ENCODE measurements around the gene TSPAN9. TPM values are rescaled to one million over a fixed set of nuclear protein-coding genes. Genes with fewer than 3 reads are reported as not detected.

The TSPAN9 gene
- total and polyA plus RNA-seq, 4 donors = 7.1 to 50.6 (median 35.5) TPM

- Histone ChIP-seq H3K36me3 (ENCODE audit: control insufficient read depth in 1 of 2, insufficient read depth in 2 of 2, low read length in 1 of 2) (no peaks in the 10 kb centered on the region), H3K27ac (ENCODE audit: low read depth in 1 of 2, low read length in 2 of 2) (no peak overlapping the region), H3K4me3 (ENCODE audit: low read length in 2 of 2) (no peak overlapping the region), H3K9me3 (ENCODE audit: control insufficient read depth, low read length) (no peaks in the 10 kb centered on the region), H3K27me3 (ENCODE audit: control insufficient read depth in 1 of 2, insufficient read depth in 2 of 2, low read length in 1 of 2) (no peaks in the 10 kb centered on the region), H3K4me1 (ENCODE audit: control insufficient read depth in 1 of 2, insufficient read depth in 2 of 2, low read length in 2 of 2) (no peaks in the 10 kb centered on the region)
- ATAC-seq (ENCODE audit: low FRiP score) (no peak), DNase-seq (peak in 1 of 2 donors; percentile 46)
- intact Hi-C loops (cut with DNase I) = no loop called here
- WGBS, 2 donors = 64 to 67% methylated on average over 8 of the region's 8 CpGs
These were observed 29.2 kb upstream of the TSPAN9 start for GRCh38 chr12:3047961-3048360.

- no peak for ATAC-seq (ENCODE audit: low FRiP score)
- no peak overlapping the region for H3K27ac ChIP-seq (ENCODE audit: low read depth in 1 of 2, low read length in 2 of 2)
- H3K4me1 ChIP-seq (ENCODE audit: control insufficient read depth in 1 of 2, insufficient read depth in 2 of 2, low read length in 2 of 2) = no peaks in the 10 kb centered on the region
- no peaks in the 10 kb centered on the region for H3K36me3 ChIP-seq (ENCODE audit: control insufficient read depth in 1 of 2, insufficient read depth in 2 of 2, low read length in 1 of 2)
- H3K27me3 ChIP-seq (ENCODE audit: control insufficient read depth in 1 of 2, insufficient read depth in 2 of 2, low read length in 1 of 2) = no peaks in the 10 kb centered on the region
- DNase-seq = peak in 1 of 2 donors; percentile 26
- WGBS, 2 donors = 93 to 96% methylated on average over 4 of the region's 4 CpGs
- intact Hi-C loops (cut with DNase I) = no loop called here
- no peaks in the 10 kb centered on the region for H3K9me3 ChIP-seq (ENCODE audit: control insufficient read depth, low read length)
- no peak overlapping the region for H3K4me3 ChIP-seq (ENCODE audit: low read length in 2 of 2)
These were observed 28.6 kb upstream of the TSPAN9 start for GRCh38 chr12:3048540-3048939.

GRCh38 chr12:3049176-3049575, 28.0 kb upstream of the TSPAN9 start:
- H3K4me3 ChIP-seq (ENCODE audit: low read length in 2 of 2) = no peak overlapping the region
- intact Hi-C loops (cut with DNase I) = no loop called here
- ATAC-seq (ENCODE audit: low FRiP score) (no peak), DNase-seq (peak in 1 of 2 donors; percentile 30)
- WGBS, 2 donors = 77 to 84% methylated on average over 9 of the region's 9 CpGs
- H3K36me3 ChIP-seq (ENCODE audit: control insufficient read depth in 1 of 2, insufficient read depth in 2 of 2, low read length in 1 of 2) = no peaks in the 10 kb centered on the region
- no peak overlapping the region for H3K27ac ChIP-seq (ENCODE audit: low read depth in 1 of 2, low read length in 2 of 2)
- H3K27me3 ChIP-seq (ENCODE audit: control insufficient read depth in 1 of 2, insufficient read depth in 2 of 2, low read length in 1 of 2) = no peaks in the 10 kb centered on the region
- H3K9me3 ChIP-seq (ENCODE audit: control insufficient read depth, low read length) = no peaks in the 10 kb centered on the region
- H3K4me1 ChIP-seq (ENCODE audit: control insufficient read depth in 1 of 2, insufficient read depth in 2 of 2, low read length in 2 of 2) = no peaks in the 10 kb centered on the region

- Histone ChIP-seq H3K27ac (ENCODE audit: low read depth in 1 of 2, low read length in 2 of 2) (no peak overlapping the region), H3K27me3 (ENCODE audit: control insufficient read depth in 1 of 2, insufficient read depth in 2 of 2, low read length in 1 of 2) (no peaks in the 10 kb centered on the region), H3K4me1 (ENCODE audit: control insufficient read depth in 1 of 2, insufficient read depth in 2 of 2, low read length in 2 of 2) (no peaks in the 10 kb centered on the region), H3K36me3 (ENCODE audit: control insufficient read depth in 1 of 2, insufficient read depth in 2 of 2, low read length in 1 of 2) (no peaks in the 10 kb centered on the region), H3K4me3 (ENCODE audit: low read length in 2 of 2) (no peak overlapping the region), H3K9me3 (ENCODE audit: control insufficient read depth, low read length) (no peaks in the 10 kb centered on the region)
- 58 to 72% methylated on average over 11 of the region's 11 CpGs for WGBS, 2 donors
- peak in 1 of 2 donors; percentile 39 for DNase-seq
- no peak for ATAC-seq (ENCODE audit: low FRiP score)
- intact Hi-C loops (cut with DNase I) = no loop called here
These were observed 27.4 kb upstream of the TSPAN9 start for GRCh38 chr12:3049611-3050249.

- Histone ChIP-seq H3K27ac (ENCODE audit: low read depth in 1 of 2, low read length in 2 of 2) (no peak overlapping the region), H3K9me3 (ENCODE audit: control insufficient read depth, low read length) (no peaks in the 10 kb centered on the region), H3K4me3 (ENCODE audit: low read length in 2 of 2) (no peak overlapping the region), H3K27me3 (ENCODE audit: control insufficient read depth in 1 of 2, insufficient read depth in 2 of 2, low read length in 1 of 2) (no peaks in the 10 kb centered on the region), H3K36me3 (ENCODE audit: control insufficient read depth in 1 of 2, insufficient read depth in 2 of 2, low read length in 1 of 2) (no peaks in the 10 kb centered on the region), H3K4me1 (ENCODE audit: control insufficient read depth in 1 of 2, insufficient read depth in 2 of 2, low read length in 2 of 2) (no peaks in the 10 kb centered on the region)
- intact Hi-C loops (cut with DNase I) = no loop called here
- DNase-seq (peak in 1 of 2 donors; percentile 19), ATAC-seq (ENCODE audit: low FRiP score) (no peak)
- WGBS, 2 donors = 85 to 94% methylated on average over 7 of the region's 7 CpGs
These were observed 22.8 kb upstream of the TSPAN9 start for GRCh38 chr12:3054374-3054773.

GRCh38 chr12:3055026-3055703, 22.0 kb upstream of the TSPAN9 start:
- WGBS, 2 donors = 53 to 69% methylated on average over 12 of the region's 12 CpGs
- DNase-seq (peak in 1 of 2 donors; percentile 21), ATAC-seq (ENCODE audit: low FRiP score) (peak; percentile 28)
- H3K4me1 ChIP-seq (ENCODE audit: control insufficient read depth in 1 of 2, insufficient read depth in 2 of 2, low read length in 2 of 2) = no peaks in the 10 kb centered on the region
- no peaks in the 10 kb centered on the region for H3K9me3 ChIP-seq (ENCODE audit: control insufficient read depth, low read length)
- no peaks in the 10 kb centered on the region for H3K36me3 ChIP-seq (ENCODE audit: control insufficient read depth in 1 of 2, insufficient read depth in 2 of 2, low read length in 1 of 2)
- H3K4me3 ChIP-seq (ENCODE audit: low read length in 2 of 2) = no peak overlapping the region
- intact Hi-C loops (cut with DNase I) = no loop called here
- H3K27me3 ChIP-seq (ENCODE audit: control insufficient read depth in 1 of 2, insufficient read depth in 2 of 2, low read length in 1 of 2) = no peaks in the 10 kb centered on the region
- no peak overlapping the region for H3K27ac ChIP-seq (ENCODE audit: low read depth in 1 of 2, low read length in 2 of 2)

GRCh38 chr12:3055704-3056467, 21.3 kb upstream of the TSPAN9 start:
- intact Hi-C loops (cut with DNase I) = no loop called here
- no peaks in the 10 kb centered on the region for H3K9me3 ChIP-seq (ENCODE audit: control insufficient read depth, low read length)
- WGBS, 2 donors = 83% methylated on average over 8 of the region's 8 CpGs
- ATAC-seq (ENCODE audit: low FRiP score) (no peak), DNase-seq (peak in 1 of 2 donors; percentile 14)
- no peaks in the 10 kb centered on the region for H3K27me3 ChIP-seq (ENCODE audit: control insufficient read depth in 1 of 2, insufficient read depth in 2 of 2, low read length in 1 of 2)
- H3K36me3 ChIP-seq (ENCODE audit: control insufficient read depth in 1 of 2, insufficient read depth in 2 of 2, low read length in 1 of 2) = no peaks in the 10 kb centered on the region
- H3K4me3 ChIP-seq (ENCODE audit: low read length in 2 of 2) = no peak overlapping the region
- H3K27ac ChIP-seq (ENCODE audit: low read depth in 1 of 2, low read length in 2 of 2) = no peak overlapping the region
- no peaks in the 10 kb centered on the region for H3K4me1 ChIP-seq (ENCODE audit: control insufficient read depth in 1 of 2, insufficient read depth in 2 of 2, low read length in 2 of 2)

GRCh38 chr12:3061059-3061458, 16.1 kb upstream of the TSPAN9 start:
- Histone ChIP-seq H3K27ac (ENCODE audit: low read depth in 1 of 2, low read length in 2 of 2) (no peak overlapping the region), H3K4me1 (ENCODE audit: control insufficient read depth in 1 of 2, insufficient read depth in 2 of 2, low read length in 2 of 2) (no peaks in the 10 kb centered on the region), H3K4me3 (ENCODE audit: low read length in 2 of 2) (no peak overlapping the region), H3K36me3 (ENCODE audit: control insufficient read depth in 1 of 2, insufficient read depth in 2 of 2, low read length in 1 of 2) (no peaks in the 10 kb centered on the region), H3K9me3 (ENCODE audit: control insufficient read depth, low read length) (no peaks in the 10 kb centered on the region), H3K27me3 (ENCODE audit: control insufficient read depth in 1 of 2, insufficient read depth in 2 of 2, low read length in 1 of 2) (no peaks in the 10 kb centered on the region)
- 30 to 50% methylated on average over 5 of the region's 5 CpGs for WGBS, 2 donors
- ATAC-seq (ENCODE audit: low FRiP score) (no peak), DNase-seq (no peak)
- intact Hi-C loops (cut with DNase I) = no loop called here

Data from aorta (tissue), 5 donors.